ENCODE results near the gene FXYD3.

The FXYD3 gene

DNA sequence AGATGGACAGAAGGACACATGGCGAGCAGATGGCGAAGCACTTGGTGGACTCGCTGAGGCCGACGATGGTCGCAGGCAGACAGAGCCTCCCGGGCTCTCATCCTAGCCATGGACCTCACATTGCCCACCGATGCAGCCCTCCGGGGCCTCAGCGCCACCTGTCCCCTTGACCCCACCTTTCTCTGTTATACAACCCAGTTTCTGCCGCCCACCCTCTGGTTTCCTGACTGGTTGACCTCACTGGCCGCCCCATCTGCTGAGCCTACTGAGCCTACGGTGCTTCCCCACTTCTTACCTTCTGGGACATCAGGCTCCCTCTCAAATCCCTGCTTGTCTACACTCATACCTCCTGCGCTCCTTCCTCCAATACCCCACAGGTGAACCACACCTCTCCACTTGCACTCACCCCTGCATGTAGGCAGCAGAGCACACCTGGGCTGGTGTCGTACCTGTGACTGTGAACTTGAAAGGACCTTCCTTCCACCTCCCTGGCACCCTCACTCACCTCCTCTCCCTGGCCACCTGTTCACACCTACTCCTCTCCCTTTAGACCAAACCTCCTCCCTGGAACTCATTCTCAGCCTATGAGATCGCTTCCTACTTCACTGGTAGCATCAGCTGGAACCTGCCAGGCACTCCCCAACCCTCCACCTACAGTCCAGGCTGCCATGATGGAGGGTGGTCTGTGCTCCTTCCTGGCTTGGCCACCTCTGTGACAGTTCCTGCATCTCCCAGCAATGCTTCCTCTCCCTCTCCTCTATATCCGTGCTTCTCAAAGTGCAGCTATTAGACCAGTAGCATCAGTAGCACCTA lies 38.0 kb upstream of the FXYD3 start:
- no peak overlapping the region for H3K4me3 ChIP-seq (ENCODE audit: low read length)
- TF ChIP-seq, protein P1, sequence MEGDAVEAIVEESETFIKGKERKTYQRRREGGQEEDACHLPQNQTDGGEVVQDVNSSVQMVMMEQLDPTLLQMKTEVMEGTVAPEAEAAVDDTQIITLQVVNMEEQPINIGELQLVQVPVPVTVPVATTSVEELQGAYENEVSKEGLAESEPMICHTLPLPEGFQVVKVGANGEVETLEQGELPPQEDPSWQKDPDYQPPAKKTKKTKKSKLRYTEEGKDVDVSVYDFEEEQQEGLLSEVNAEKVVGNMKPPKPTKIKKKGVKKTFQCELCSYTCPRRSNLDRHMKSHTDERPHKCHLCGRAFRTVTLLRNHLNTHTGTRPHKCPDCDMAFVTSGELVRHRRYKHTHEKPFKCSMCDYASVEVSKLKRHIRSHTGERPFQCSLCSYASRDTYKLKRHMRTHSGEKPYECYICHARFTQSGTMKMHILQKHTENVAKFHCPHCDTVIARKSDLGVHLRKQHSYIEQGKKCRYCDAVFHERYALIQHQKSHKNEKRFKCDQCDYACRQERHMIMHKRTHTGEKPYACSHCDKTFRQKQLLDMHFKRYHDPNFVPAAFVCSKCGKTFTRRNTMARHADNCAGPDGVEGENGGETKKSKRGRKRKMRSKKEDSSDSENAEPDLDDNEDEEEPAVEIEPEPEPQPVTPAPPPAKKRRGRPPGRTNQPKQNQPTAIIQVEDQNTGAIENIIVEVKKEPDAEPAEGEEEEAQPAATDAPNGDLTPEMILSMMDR (conservative IDR thresholded peaks at IDR 0.05; ENCODE audit: low read length): no peak

DNA sequence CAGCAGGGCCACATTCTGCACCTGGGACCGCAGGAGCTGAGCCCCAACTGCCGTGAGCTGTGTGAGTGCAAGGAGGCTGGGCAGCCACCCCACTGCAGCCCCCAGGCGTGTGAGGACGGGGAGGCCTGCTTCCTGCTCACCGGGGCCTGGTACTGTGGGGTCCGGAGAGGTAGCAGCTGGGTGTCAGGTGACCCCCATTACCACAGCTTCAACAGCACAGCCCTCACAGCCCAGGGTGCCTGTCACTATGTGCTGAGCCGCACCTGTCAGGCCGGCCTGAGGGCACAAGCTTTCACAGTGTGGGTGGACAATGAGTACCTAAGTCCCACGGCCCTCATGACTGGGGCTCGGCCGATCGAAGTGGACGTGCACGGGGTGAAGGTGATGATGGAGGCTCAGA lies 35.8 kb upstream of the FXYD3 start:
- H3K4me3 ChIP-seq (ENCODE audit: low read length): no peak overlapping the region
- DNase-seq (ENCODE audit: low read depth): no peak
- TF ChIP-seq, protein P1 (conservative IDR thresholded peaks at IDR 0.05; ENCODE audit: low read length): no peak

More for the DNA sequence above, 38.0 kb upstream of the FXYD3 start:
- DNase-seq (ENCODE audit: low read depth): no peak

DNA sequence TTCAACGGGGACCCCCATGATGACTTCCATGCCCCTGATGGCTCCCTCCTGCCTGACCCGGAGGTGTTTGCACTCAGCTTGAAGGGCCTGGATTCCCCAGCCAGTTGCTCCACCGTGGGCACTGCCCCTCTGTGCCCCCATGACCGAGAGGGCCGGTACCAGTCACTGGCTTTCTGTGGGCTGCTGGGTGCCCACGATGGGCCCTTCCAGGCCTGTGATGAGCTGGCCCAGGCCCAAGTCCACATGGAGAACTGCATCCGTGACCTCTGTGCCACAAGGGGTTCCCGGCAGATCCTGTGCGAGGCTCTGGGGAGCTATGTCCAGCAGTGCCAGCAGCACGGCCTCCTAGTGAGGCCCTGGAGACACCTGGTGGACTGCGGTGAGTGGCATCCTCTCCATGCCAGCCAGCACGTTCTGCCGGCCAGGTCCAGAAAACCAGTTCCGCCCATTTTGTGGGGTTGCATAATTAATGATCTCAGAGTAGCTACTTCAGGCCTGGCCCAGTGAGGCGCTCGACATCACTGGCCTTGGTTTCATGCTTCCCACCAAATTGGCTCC lies 34.9 kb upstream of the FXYD3 start:
- no peak for DNase-seq (ENCODE audit: low read depth)
- TF ChIP-seq, protein P1 (conservative IDR thresholded peaks at IDR 0.05; ENCODE audit: low read length): no peak
- no peak overlapping the region for H3K4me3 ChIP-seq (ENCODE audit: low read length)

DNA sequence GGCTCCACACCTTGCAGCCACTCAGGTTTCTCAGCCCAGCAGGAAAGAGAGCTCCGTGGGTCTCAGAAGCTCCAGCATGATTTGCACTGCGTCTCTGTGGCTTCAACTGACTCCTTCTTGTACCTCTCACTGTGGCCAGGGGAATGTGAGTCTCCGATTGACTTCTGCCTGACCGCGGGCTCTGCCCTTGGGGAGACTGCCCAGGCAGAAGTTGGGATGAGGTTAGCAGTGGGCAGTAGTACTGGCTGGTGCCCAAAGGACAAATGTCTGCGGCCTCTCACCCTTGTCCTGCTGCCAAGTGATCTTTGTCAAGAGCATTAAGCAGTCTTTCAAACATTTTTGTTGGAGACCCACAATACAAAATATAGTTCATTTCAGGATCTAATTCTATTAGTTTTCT lies 34.4 kb upstream of the FXYD3 start:
- no peak overlapping the region for H3K4me3 ChIP-seq (ENCODE audit: low read length)
- DNase-seq (ENCODE audit: low read depth): no peak
- TF ChIP-seq, protein P1 (conservative IDR thresholded peaks at IDR 0.05; ENCODE audit: low read length): no peak

DNA sequence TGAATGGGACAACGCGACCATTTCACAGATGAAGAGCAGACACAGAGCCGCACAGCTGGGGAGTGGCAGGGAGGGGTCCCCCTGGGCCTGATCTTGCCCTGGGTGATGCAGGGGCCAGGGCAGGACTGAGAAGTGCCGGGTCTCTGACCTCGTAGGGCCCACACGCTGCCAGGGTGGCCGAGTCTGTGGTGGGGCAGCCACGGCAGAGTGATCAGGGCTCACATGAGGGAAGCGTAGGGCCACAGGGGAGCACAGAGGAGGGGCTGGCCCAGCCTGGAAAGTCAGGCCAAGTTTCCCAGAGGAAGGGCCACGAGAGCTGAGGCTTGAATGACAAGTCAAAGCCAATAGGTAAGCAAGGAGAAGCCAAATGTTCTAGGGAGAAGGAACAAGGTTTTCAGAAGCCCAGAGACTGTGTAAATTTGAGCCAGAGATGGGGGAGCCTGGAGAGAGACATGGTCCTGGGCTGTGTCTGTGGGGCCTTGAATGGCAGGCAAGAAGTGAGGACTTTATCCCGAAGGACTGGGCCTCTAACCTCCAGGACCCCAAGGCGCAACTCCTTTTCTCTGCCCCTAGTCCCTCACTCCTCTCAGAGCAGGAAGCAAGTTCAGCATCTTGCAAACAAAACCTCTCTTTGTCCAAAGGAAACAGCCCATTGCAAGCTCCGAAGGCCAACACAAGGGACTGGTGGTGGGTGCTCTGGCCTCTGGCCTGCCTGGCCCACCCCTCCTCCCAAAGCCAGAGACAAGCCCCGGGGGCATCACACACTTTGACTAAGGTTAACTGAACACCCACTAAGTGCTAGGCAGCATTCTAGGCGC lies 31.7 kb upstream of the FXYD3 start:
- DNase-seq (ENCODE audit: low read depth): no peak
- H3K4me3 ChIP-seq (ENCODE audit: low read length): no peak overlapping the region
- TF ChIP-seq, protein P1 (conservative IDR thresholded peaks at IDR 0.05; ENCODE audit: low read length): no peak

DNA sequence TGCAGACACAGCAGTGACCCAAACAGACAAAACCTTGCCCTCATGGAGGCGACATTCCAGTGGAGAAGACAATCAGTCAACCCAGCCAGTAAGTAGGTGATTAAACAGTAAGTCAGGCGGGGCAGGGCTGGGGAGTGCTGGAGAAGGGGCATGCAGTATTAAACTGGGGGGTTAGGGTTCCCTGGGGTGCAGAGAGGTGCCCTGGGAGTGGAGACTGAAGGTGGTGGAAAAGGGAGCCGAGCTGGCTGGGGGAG lies 31.2 kb upstream of the FXYD3 start:
- TF ChIP-seq, protein P1 (conservative IDR thresholded peaks at IDR 0.05; ENCODE audit: low read length): no peak
- H3K4me3 ChIP-seq (ENCODE audit: low read length): no peak overlapping the region
- DNase-seq (ENCODE audit: low read depth): no peak
